Breast epithelium (tissue), 4 donors: ENCODE measurements around the gene PHTF2. TPM values are rescaled to one million over a fixed set of nuclear protein-coding genes. Genes with fewer than 3 reads are reported as not detected.

Source experiments
- DNase-seq, 2 donors: peaks; one replicate each; pipeline ENCODE4 v3.0.0-alpha.2; 2019; ENCODE audit warnings: low spot score in 2 of 2
- H3K27ac ChIP-seq, 2 donors: fragments of 200-600 bp; sonication (generic) in 1 of 2; one replicate each; pipeline ENCODE4 v1.5.1; 2016 to 2019; ENCODE audit warnings: mild to moderate bottlenecking in 1 of 2
- H3K27me3 ChIP-seq, 2 donors: fragments of 200-600 bp; sonication (generic) in 1 of 2; one replicate each; pipeline versions ENCODE4 v1.5.1 to v1.6.0; 2017 to 2019; ENCODE audit warnings: control low read depth in 1 of 2, mild to moderate bottlenecking in 1 of 2
- H3K36me3 ChIP-seq: fragments of 200-600 bp; one replicate; pipeline ENCODE4 v1.5.1; 2019
- H3K4me1 ChIP-seq, 2 donors: fragments of 200-600 bp; sonication (generic); one replicate each; pipeline ENCODE4 v1.5.1; 2016 to 2019; ENCODE audit warnings: control low read depth in 1 of 2
- H3K4me3 ChIP-seq, 3 donors: fragments of 200-600 bp; sonication (generic); 1 replicate in 2 of 3; 2 replicates in 1 of 3; pipeline ENCODE4 v1.5.1; 2016 to 2019; ENCODE audit warnings: mild to moderate bottlenecking in 3 of 3, moderate library complexity in 2 of 3
- H3K9me3 ChIP-seq, 2 donors: fragments of 200-600 bp; sonication (generic) in 1 of 2; one replicate each; pipeline ENCODE4 v1.5.1; 2016 to 2019; ENCODE audit warnings: control low read depth in 1 of 2
- CTCF ChIP-seq, 3 donors: fragments of 450-650 bp; IDR thresholded peaks; one replicate each; pipeline ENCODE4 v1.5.1; 2016 to 2017; ENCODE audit warnings: antibody characterized with exemption in 3 of 3, mild to moderate bottlenecking in 3 of 3, moderate library complexity in 3 of 3
- POLR2A ChIP-seq: fragments of 450-650 bp; IDR thresholded peaks from one replicate; pipeline ENCODE4 v1.6.1; 2016; ENCODE audit warnings: antibody characterized with exemption, mild to moderate bottlenecking, moderate library complexity
- POLR2AphosphoS5 ChIP-seq, 3 donors: sonication (generic); formaldehyde crosslinking; IDR thresholded peaks; one replicate each; pipeline ENCODE4 v1.6.1; 2017; ENCODE audit warnings: antibody characterized with exemption in 3 of 3
- intact Hi-C: fragments of 100-400 bp; cut with DNase I; formaldehyde crosslinking; loops from one replicate; pipeline ENCODE4 v1.15.1; 2023; ENCODE audit warnings: low total_unique reads
- total RNA-seq, 3 donors: library from RNA; depleted of rRNA; stranded (reverse); fragments of >200 nt; gene quantifications; one replicate each; pipeline ENCODE4 v1.1.0, GENCODE V29; 2016

PHTF2 gene
- total RNA-seq, 3 donors from 2014 or later = 17.0 to 23.5 (median 19.2) TPM

GRCh38 chr7:77858278-77858677 lies 59.7 kb downstream of the PHTF2 start:
- no peak for DNase-seq
- no peaks in the 10 kb centered on the region for H3K36me3 ChIP-seq
- intact Hi-C loops = no loop called here
- H3K4me3 ChIP-seq = no peak overlapping the region
- H3K4me1 ChIP-seq = no peaks in the 10 kb centered on the region
- H3K27me3 ChIP-seq = no peaks in the 10 kb centered on the region
- H3K27ac ChIP-seq = no peak overlapping the region
- H3K9me3 ChIP-seq = peaks cover 0 to 3% of the 10 kb centered on the region in 2 donors
- no peak for TF ChIP-seq POLR2AphosphoS5 (IDR thresholded peaks at IDR 0.05)
- TF ChIP-seq POLR2A = no peak
- no peak for TF ChIP-seq CTCF (IDR thresholded peaks at IDR 0.05)

- Histone ChIP-seq H3K27me3 (no peaks in the 10 kb centered on the region), H3K36me3 (no peaks in the 10 kb centered on the region), H3K27ac (no peak overlapping the region), H3K4me1 (no peaks in the 10 kb centered on the region), H3K4me3 (no peak overlapping the region), H3K9me3 (peaks cover 0 to 3% of the 10 kb centered on the region in 2 donors)
- no peak for DNase-seq
- TF ChIP-seq POLR2AphosphoS5 (IDR thresholded peaks at IDR 0.05) (no peak), POLR2A (no peak), CTCF (IDR thresholded peaks at IDR 0.05) (no peak)
- intact Hi-C loops = no loop called here
Measured at GRCh38 chr7:77859343-77859742, 60.8 kb downstream of the PHTF2 start.

GRCh38 chr7:77862691-77863090 lies 64.1 kb downstream of the PHTF2 start:
- Histone ChIP-seq H3K27ac (no peak overlapping the region), H3K4me3 (no peak overlapping the region), H3K9me3 (no peaks in the 10 kb centered on the region), H3K27me3 (no peaks in the 10 kb centered on the region), H3K36me3 (no peaks in the 10 kb centered on the region), H3K4me1 (no peaks in the 10 kb centered on the region)
- no peak for TF ChIP-seq POLR2AphosphoS5 (IDR thresholded peaks at IDR 0.05)
- no peak for TF ChIP-seq CTCF (IDR thresholded peaks at IDR 0.05)
- TF ChIP-seq POLR2A = no peak
- intact Hi-C loops = no loop called here
- DNase-seq = no peak

GRCh38 chr7:77863860-77864259 lies 65.3 kb downstream of the PHTF2 start:
- Histone ChIP-seq H3K36me3 (no peaks in the 10 kb centered on the region), H3K4me1 (no peaks in the 10 kb centered on the region), H3K9me3 (no peaks in the 10 kb centered on the region), H3K27ac (no peak overlapping the region), H3K27me3 (no peaks in the 10 kb centered on the region), H3K4me3 (no peak overlapping the region)
- intact Hi-C loops = no loop called here
- DNase-seq = no peak
- TF ChIP-seq CTCF (IDR thresholded peaks at IDR 0.05) = no peak
- TF ChIP-seq POLR2A = no peak
- TF ChIP-seq POLR2AphosphoS5 (IDR thresholded peaks at IDR 0.05) = no peak

GRCh38 chr7:77866370-77866769 lies 67.8 kb downstream of the PHTF2 start:
- no peaks in the 10 kb centered on the region for H3K36me3 ChIP-seq
- H3K9me3 ChIP-seq = no peaks in the 10 kb centered on the region
- TF ChIP-seq POLR2AphosphoS5 (IDR thresholded peaks at IDR 0.05) (no peak), POLR2A (no peak), CTCF (IDR thresholded peaks at IDR 0.05) (no peak)
- DNase-seq = no peak
- intact Hi-C loops = no loop called here
- H3K4me1 ChIP-seq = no peaks in the 10 kb centered on the region
- H3K4me3 ChIP-seq = no peak overlapping the region
- H3K27ac ChIP-seq = no peak overlapping the region
- no peaks in the 10 kb centered on the region for H3K27me3 ChIP-seq
